GM12873 (cell line): ENCODE results near the gene HECW1.

ENCODE experiments used
- CTCF ChIP-seq: IDR thresholded peaks from 2 replicates; pipeline ENCODE4 v1.5.1; 2012; ENCODE audit warnings: low read depth, mild to moderate bottlenecking, moderate library complexity, low read length, control low read depth; ENCODE audit not compliant: insufficient read depth; ENCODE audit errors: missing control alignments

HECW1 gene

GRCh38 chr7:43104874-43105520 lies 7.5 kb upstream of the HECW1 start:
- TF ChIP-seq CTCF = no peak

- TF ChIP-seq CTCF = no peak
Observed at GRCh38 chr7:43105521-43106120, 6.8 kb upstream of the HECW1 start.

GRCh38 chr7:43108255-43109011 lies 4.0 kb upstream of the HECW1 start:
- TF ChIP-seq CTCF = peak; percentile 91

GRCh38 chr7:43110791-43111535 lies 1.5 kb upstream of the HECW1 start:
- no peak for TF ChIP-seq CTCF

- TF ChIP-seq CTCF = no peak
Observed at GRCh38 chr7:43111630-43112458, 603 bp upstream of the HECW1 start.

- TF ChIP-seq CTCF = no peak
Observed at GRCh38 chr7:43112941-43113621, 634 bp downstream of the HECW1 start.
